HepG2 (cell line): Measurements from ENCODE around the gene SBK3. TPM values are rescaled to one million over a fixed set of nuclear protein-coding genes. Genes with fewer than 3 reads are reported as not detected.

Source experiments
- ATAC-seq: fragments of 200-7000 bp; cut with Tn5 transposase; 3 replicates; pipeline ENCODE4 v1.9.1; 2020; ENCODE audit warnings: mild to moderate bottlenecking, moderate library complexity
- BruUV-seq: library from RNA; stranded (reverse); fragments of 400-500 nt; replicated peaks from 2 replicates; lab custom pipeline; 2021; lab: Mats Ljungman, UMichigan
- CTCF ChIA-PET: fragments of 300-600 bp; formaldehyde crosslinking; extraction: SDS; loops from one replicate; lab custom pipeline; 2021; ENCODE audit warnings: low total read pairs, inconsistent platforms, low intra/inter-chr PET ratio; lab: Yijun Ruan, JAX
- POLR2A ChIA-PET: fragments of 350-600 bp; sonication (Branson Sonifier 250); formaldehyde crosslinking; loops from one replicate; lab custom pipeline; 2020; ENCODE audit warnings: antibody characterized with exemption, inconsistent platforms; lab: Yijun Ruan, JAX
- DNase-seq: peaks from one replicate; pipeline ENCODE4 v3.0.0-alpha.2; 2015; ENCODE audit warnings: low spot score
- FAIRE-seq: peaks from 3 replicates; lab custom pipeline; 2011; peaks lifted over from hg19 to GRCh38; lab: Jason Lieb, UNC
- H2AFZ ChIP-seq: one replicate; pipeline ENCODE4 v1.6.1; 2011; ENCODE audit warnings: low read length, inconsistent platforms
- H3K27ac ChIP-seq: fragments of 300-600 bp; 3 replicates; pipeline ENCODE4 v1.8.0; 2011; ENCODE audit warnings: mixed run types, mild to moderate bottlenecking, mixed read lengths, low read length, inconsistent platforms; ENCODE audit not compliant: insufficient read depth; ENCODE audit errors: extremely low read length
- H3K27me3 ChIP-seq, 2 experiments: fragments of 200-600 bp in 1 of 2; 2 replicates in 1 of 2; 3 replicates in 1 of 2; pipeline versions ENCODE4 v1.6.0 to v1.8.0; 2011; ENCODE audit warnings: low read length in 2 of 2, mild to moderate bottlenecking in 2 of 2, moderate library complexity in 2 of 2, inconsistent platforms in 1 of 2; ENCODE audit not compliant: insufficient read depth in 2 of 2, control insufficient read depth in 1 of 2
- H3K36me3 ChIP-seq, 2 experiments: fragments of 200-600 bp in 1 of 2; replicated peaks in 1 of 2; 2 replicates in 1 of 2; 3 replicates in 1 of 2; pipeline versions ENCODE4 v1.5.1 to v1.8.0; 2011; ENCODE audit warnings: low read length in 2 of 2, inconsistent platforms in 1 of 2; ENCODE audit not compliant: insufficient read depth in 2 of 2, control insufficient read depth in 1 of 2
- H3K4me1 ChIP-seq: 2 replicates; pipeline ENCODE4 v1.5.1; 2012; ENCODE audit warnings: low read length, inconsistent platforms; ENCODE audit not compliant: insufficient read depth
- H3K4me2 ChIP-seq: 2 replicates; pipeline ENCODE4 v1.6.0; 2011; ENCODE audit warnings: low read depth, low read length, inconsistent platforms
- H3K4me3 ChIP-seq, 3 experiments: fragments of 200-600 bp in 1 of 3; sonication (generic), shearing (Covaris generic) in 1 of 3; replicated peaks in 1 of 3; 2 replicates each; pipeline ENCODE4 v1.5.1; 2011 to 2016; ENCODE audit warnings: low read length in 3 of 3, inconsistent platforms in 2 of 3, low read depth in 2 of 3, mild to moderate bottlenecking in 2 of 3, control low read depth in 1 of 3, mixed read lengths in 1 of 3; ENCODE audit not compliant: insufficient read depth in 1 of 3
- H3K79me2 ChIP-seq: one replicate; pipeline ENCODE4 v1.6.1; 2011; ENCODE audit warnings: low read length, inconsistent platforms; ENCODE audit not compliant: insufficient read depth
- H3K9ac ChIP-seq: 2 replicates; pipeline ENCODE4 v1.6.0; 2011; ENCODE audit warnings: mild to moderate bottlenecking, low read depth, low read length, inconsistent platforms; ENCODE audit not compliant: insufficient read depth
- H3K9me3 ChIP-seq: 2 replicates; pipeline ENCODE4 v1.5.1; 2012; ENCODE audit warnings: mild to moderate bottlenecking, low read length
- H4K20me1 ChIP-seq: 2 replicates; pipeline ENCODE4 v1.6.0; 2011; ENCODE audit warnings: inconsistent platforms, mild to moderate bottlenecking, low read length, moderate library complexity; ENCODE audit not compliant: insufficient read depth
- DPF2 ChIP-seq: sonication (generic); formaldehyde crosslinking; IDR thresholded peaks from 2 replicates; pipeline ENCODE4 v1.4.0; 2020; ENCODE audit warnings: mild to moderate bottlenecking, low read depth, missing genetic modification reagents, borderline replicate concordance
- HNRNPUL1 ChIP-seq: fragments of 200-400 bp; formaldehyde crosslinking; IDR thresholded peaks from 2 replicates; pipeline ENCODE4 v1.6.1; 2017; ENCODE audit warnings: low read depth, mild to moderate bottlenecking, low read length, moderate library complexity
- IKZF1 ChIP-seq: fragments of 450-650 bp; IDR thresholded peaks from 2 replicates; pipeline ENCODE4 v1.7.1; 2016
- KDM5A ChIP-seq: fragments of 200-600 bp; sonication (generic); IDR thresholded peaks from 2 replicates; pipeline ENCODE4 v1.7.0; 2018; ENCODE audit warnings: antibody characterized with exemption, mild to moderate bottlenecking, low read length, borderline replicate concordance
- MTA1 ChIP-seq: sonication (generic); formaldehyde crosslinking; IDR thresholded peaks from 2 replicates; pipeline ENCODE4 v1.4.0; 2020; ENCODE audit warnings: missing genetic modification reagents, mild to moderate bottlenecking, borderline replicate concordance
- NFIC ChIP-seq: IDR thresholded peaks from 2 replicates; pipeline ENCODE4 v1.6.1; 2012; ENCODE audit warnings: mild to moderate bottlenecking, low read length, inconsistent platforms
- POLR2AphosphoS2 ChIP-seq: IDR thresholded peaks from 2 replicates; pipeline ENCODE4 v1.6.1; 2011; ENCODE audit warnings: low read depth, low read length, improper control_type of control experiment
- STAG1 ChIP-seq: sonication (generic); formaldehyde crosslinking; IDR thresholded peaks from 2 replicates; pipeline ENCODE4 v1.4.0; 2020; ENCODE audit warnings: missing genetic modification reagents
- SUZ12 ChIP-seq: fragments of 150-350 bp; IDR thresholded peaks from 2 replicates; pipeline ENCODE4 v1.6.1; 2014; ENCODE audit warnings: low read depth, low read length
- TCF7 ChIP-seq: sonication (generic); IDR thresholded peaks from 2 replicates; pipeline ENCODE4 v1.6.1; 2016; ENCODE audit warnings: antibody characterized with exemption, low read depth
- ZEB1 ChIP-seq: IDR thresholded peaks from 2 replicates; pipeline ENCODE4 v1.6.1; 2012; ENCODE audit warnings: mild to moderate bottlenecking, low read depth, inconsistent platforms; ENCODE audit not compliant: insufficient replicate concordance
- ZNF12 ChIP-seq: sonication (generic); formaldehyde crosslinking; IDR thresholded peaks from 2 replicates; pipeline ENCODE4 v1.5.0; 2020; ENCODE audit warnings: missing genetic modification reagents
- ZNF570 ChIP-seq: sonication (generic); formaldehyde crosslinking; IDR thresholded peaks from 2 replicates; pipeline ENCODE4 v1.4.0; 2020; ENCODE audit warnings: mild to moderate bottlenecking, missing genetic modification reagents, borderline replicate concordance
- WGBS: methylation state at CpG from one replicate; pipeline ENCODE4 v1.1.6; 2017; ENCODE audit warnings: low lambda C conversion rate; 5-methylcytosine and 5-hydroxymethylcytosine counted together
- in situ Hi-C: cut with HindIII; loops from 2 replicates; pipeline ENCODE4 v1.10.0; 2017; ENCODE audit warnings: low pct_unique_long_range_greater_than_20kb; ENCODE audit not compliant: extremely low pct_ligation_motif_present
- intact Hi-C: fragments of 100-400 bp; cut with micrococcal nuclease; formaldehyde crosslinking; loops from one replicate; pipeline ENCODE4 v1.10.0; 2022; ENCODE audit not compliant: unreplicated experiment
- polyA plus RNA-seq, 8 experiments: library from polyadenylated mRNA; depleted of rRNA in 3 of 8; stranded (reverse) in 7 of 8; unstranded in 1 of 8; fragments of >200 nt; fragmentation: Illumina TruSeq in 4 of 8; extraction: Trizol in 4 of 8; gene quantifications; 2 replicates each; pipeline versions ENCODE4 v1.2.1 to v1.2.3, GENCODE V29; 2011 to 2016; ENCODE audit warnings: low read depth in 4 of 8, missing spikeins in 1 of 8, mixed read lengths in 1 of 8; ENCODE audit not compliant: insufficient read depth in 1 of 8
- total RNA-seq, 5 experiments: library from RNA; depleted of rRNA; stranded (reverse); fragments of >200 nt; fragmentation: Illumina TruSeq; extraction: Trizol; gene quantifications; 2 replicates each; pipeline ENCODE4 v1.2.3, GENCODE V29; 2016; ENCODE audit warnings: low read depth in 1 of 5
- TF ChIP-seq, protein P1 (sequence below): sonication (generic); formaldehyde crosslinking; IDR thresholded peaks from 2 replicates; pipeline ENCODE4 v1.5.0; 2020; ENCODE audit warnings: mild to moderate bottlenecking, missing genetic modification reagents, moderate library complexity
- TF ChIP-seq, protein P2 (sequence below): fragments of 450-650 bp; IDR thresholded peaks from 2 replicates; pipeline ENCODE4 v1.6.1; 2016
- TF ChIP-seq, protein P3 (sequence below): sonication (generic); formaldehyde crosslinking; conservative IDR thresholded peaks from 2 replicates; pipeline ENCODE4 v1.4.0; 2020; ENCODE audit warnings: missing genetic modification reagents

SBK3 gene
- total and polyA plus RNA-seq, 2 of the 13 experiments (the other 11 are each of a cell fraction or from before 2014, with no cell fraction given), result 0.66 to 0.77 TPM

DNA sequence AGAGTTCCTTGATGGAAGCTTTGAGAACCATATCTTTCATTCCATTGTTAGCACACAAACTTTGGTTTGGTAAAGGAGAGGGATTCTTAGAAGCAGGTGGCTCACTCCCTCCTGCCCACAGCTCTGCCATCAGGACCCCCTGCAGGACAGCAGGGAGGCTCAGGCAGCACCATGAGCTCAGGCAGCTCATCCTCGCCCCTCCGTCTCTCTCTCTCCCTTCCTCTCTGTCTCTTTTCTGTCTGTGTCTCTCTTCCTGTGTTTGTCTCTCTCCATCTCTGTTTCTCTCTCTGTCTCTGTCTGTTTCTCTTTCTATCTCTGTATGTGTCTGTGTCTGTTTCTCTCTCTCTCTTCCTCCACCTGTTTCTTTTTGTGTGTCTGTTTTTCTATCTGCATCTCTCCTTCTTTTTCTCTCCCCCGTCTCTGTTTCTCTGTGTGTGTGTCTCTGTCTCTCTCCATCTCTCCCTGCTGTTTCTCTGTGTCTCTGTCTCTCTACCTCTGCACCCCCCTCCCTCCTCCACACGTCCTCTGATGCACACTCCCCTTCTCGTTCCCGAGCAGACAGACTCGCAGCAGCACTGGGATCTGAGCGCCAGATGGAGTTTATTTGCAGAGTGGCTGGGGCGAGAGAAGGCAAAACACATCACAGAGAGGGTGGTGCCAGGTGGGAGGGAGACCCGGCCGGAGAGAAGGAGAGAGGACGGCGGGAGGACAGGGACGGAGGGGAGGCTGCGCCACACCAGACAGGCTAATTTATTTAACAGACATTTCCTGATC, 17.1 kb downstream of the SBK3 start (continued):
- TF ChIP-seq ZNF12 (CRISPR knock-in tag) (no peak), STAG1 (CRISPR knock-in tag) (0 out of 2 replicates have a peak, but pooled peaks have one; percentile 4), IKZF1 (0 out of 2 replicates have a peak, but pooled peaks have one; percentile 34)
- TF ChIP-seq, protein P1, sequence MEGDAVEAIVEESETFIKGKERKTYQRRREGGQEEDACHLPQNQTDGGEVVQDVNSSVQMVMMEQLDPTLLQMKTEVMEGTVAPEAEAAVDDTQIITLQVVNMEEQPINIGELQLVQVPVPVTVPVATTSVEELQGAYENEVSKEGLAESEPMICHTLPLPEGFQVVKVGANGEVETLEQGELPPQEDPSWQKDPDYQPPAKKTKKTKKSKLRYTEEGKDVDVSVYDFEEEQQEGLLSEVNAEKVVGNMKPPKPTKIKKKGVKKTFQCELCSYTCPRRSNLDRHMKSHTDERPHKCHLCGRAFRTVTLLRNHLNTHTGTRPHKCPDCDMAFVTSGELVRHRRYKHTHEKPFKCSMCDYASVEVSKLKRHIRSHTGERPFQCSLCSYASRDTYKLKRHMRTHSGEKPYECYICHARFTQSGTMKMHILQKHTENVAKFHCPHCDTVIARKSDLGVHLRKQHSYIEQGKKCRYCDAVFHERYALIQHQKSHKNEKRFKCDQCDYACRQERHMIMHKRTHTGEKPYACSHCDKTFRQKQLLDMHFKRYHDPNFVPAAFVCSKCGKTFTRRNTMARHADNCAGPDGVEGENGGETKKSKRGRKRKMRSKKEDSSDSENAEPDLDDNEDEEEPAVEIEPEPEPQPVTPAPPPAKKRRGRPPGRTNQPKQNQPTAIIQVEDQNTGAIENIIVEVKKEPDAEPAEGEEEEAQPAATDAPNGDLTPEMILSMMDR (CRISPR knock-in tag), result peak; percentile 43; the same call in 1 of the 2 replicates
- TF ChIP-seq, all 625 proteins: peak for 5

DNA sequence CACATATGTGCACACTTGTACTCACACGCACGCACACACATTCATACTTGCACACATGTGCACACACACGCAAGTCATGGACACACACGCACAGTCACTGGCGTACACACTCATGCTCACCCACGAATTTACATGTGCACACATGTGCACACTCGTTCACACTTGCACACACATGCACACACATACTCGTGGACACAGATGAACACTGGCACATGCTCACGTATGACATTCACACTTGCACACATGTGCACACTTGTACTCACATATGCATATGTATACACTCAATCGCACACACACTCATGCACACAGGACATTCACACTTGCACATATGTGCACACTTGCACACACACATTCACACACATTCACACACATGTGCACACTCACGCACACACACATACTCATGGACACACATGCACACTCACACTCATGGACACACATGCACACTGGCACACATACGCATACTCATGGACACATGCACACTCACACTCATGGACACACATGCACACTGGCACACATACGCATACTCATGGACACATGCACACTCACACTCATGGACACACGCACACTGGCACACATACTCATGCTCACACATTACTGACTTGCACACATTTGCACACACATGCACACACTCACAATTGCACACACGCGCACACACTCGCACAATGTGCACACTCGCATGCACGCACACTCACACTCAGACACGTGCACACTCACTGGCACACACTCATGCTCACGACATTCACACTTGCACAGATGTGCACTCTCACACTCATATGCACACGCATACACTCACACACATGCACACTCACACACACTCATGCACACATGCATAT, 17.9 kb downstream of the SBK3 start:
- POLR2A ChIA-PET, result interaction anchor here (1.2 kb wide), 1 partner anchor 18 kb away, joined by 4 read pairs; the partner anchor contains the start of gene SBK3
- DNase-seq (no peak), ATAC-seq (no peak), FAIRE-seq (no peak)
- in situ Hi-C loops (no loop called here), intact Hi-C loops (no loop called here)
- Histone ChIP-seq H3K9ac (no peak overlapping the region), H4K20me1 (no peaks in the 10 kb centered on the region), H3K79me2 (no peaks in the 10 kb centered on the region), H3K27ac (no peak overlapping the region), H3K9me3 (no peaks in the 10 kb centered on the region), H3K36me3 (no peaks in the 10 kb centered on the region), H2AFZ (no peak overlapping the region), H3K27me3 (no peaks in the 10 kb centered on the region), H3K4me1 (peaks cover 33% of the 10 kb centered on the region), H3K4me2 (no peak overlapping the region), H3K4me3 (no peak overlapping the region)
- CTCF ChIA-PET, result no interaction called here
- BruUV-seq, result no TSS peak
- TF ChIP-seq ZNF570, result no peak
- no peak for TF ChIP-seq POLR2AphosphoS2
- TF ChIP-seq SUZ12, result no peak
- no peak for TF ChIP-seq HNRNPUL1
- TF ChIP-seq NFIC, result no peak
- no peak for TF ChIP-seq ZEB1
- peak; percentile 22; the same call in 1 of the 2 replicates for TF ChIP-seq MTA1 (CRISPR knock-in tag)
- no peak for TF ChIP-seq KDM5A
- TF ChIP-seq, protein P2, sequence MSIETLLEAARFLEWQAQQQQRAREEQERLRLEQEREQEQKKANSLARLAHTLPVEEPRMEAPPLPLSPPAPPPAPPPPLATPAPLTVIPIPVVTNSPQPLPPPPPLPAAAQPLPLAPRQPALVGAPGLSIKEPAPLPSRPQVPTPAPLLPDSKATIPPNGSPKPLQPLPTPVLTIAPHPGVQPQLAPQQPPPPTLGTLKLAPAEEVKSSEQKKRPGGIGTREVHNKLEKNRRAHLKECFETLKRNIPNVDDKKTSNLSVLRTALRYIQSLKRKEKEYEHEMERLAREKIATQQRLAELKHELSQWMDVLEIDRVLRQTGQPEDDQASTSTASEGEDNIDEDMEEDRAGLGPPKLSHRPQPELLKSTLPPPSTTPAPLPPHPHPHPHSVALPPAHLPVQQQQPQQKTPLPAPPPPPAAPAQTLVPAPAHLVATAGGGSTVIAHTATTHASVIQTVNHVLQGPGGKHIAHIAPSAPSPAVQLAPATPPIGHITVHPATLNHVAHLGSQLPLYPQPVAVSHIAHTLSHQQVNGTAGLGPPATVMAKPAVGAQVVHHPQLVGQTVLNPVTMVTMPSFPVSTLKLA, result peak; percentile 65; the same call in 1 of the 2 replicates
- TF ChIP-seq TCF7, result no peak
- TF ChIP-seq DPF2 (CRISPR knock-in tag), result no peak
- TF ChIP-seq, protein P3, sequence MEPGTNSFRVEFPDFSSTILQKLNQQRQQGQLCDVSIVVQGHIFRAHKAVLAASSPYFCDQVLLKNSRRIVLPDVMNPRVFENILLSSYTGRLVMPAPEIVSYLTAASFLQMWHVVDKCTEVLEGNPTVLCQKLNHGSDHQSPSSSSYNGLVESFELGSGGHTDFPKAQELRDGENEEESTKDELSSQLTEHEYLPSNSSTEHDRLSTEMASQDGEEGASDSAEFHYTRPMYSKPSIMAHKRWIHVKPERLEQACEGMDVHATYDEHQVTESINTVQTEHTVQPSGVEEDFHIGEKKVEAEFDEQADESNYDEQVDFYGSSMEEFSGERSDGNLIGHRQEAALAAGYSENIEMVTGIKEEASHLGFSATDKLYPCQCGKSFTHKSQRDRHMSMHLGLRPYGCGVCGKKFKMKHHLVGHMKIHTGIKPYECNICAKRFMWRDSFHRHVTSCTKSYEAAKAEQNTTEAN, result peak; percentile 97
- 76% methylated on average over 20 of the region's 22 CpGs for WGBS
